Gastrocnemius medialis (tissue), 4 donors: ENCODE measurements around the gene CCDC184.

Source experiments
- POLR2A ChIP-seq, 2 donors: fragments of 450-650 bp; IDR thresholded peaks; one replicate each; pipeline ENCODE4 v1.6.1; 2017; ENCODE audit warnings: antibody characterized with exemption in 2 of 2, mild to moderate bottlenecking in 2 of 2, moderate library complexity in 2 of 2
- TF ChIP-seq, protein P1 (sequence below), 5 experiments: fragments of 450-650 bp in 3 of 5; fragments of 200-600 bp in 2 of 5; sonication (generic) in 2 of 5; IDR thresholded peaks in 4 of 5; conservative IDR thresholded peaks in 1 of 5; 1 replicate in 4 of 5; 2 replicates in 1 of 5; pipeline ENCODE4 v1.5.1; 2016 to 2019; ENCODE audit warnings: antibody characterized with exemption in 5 of 5, mild to moderate bottlenecking in 3 of 5, moderate library complexity in 3 of 5

DNA sequence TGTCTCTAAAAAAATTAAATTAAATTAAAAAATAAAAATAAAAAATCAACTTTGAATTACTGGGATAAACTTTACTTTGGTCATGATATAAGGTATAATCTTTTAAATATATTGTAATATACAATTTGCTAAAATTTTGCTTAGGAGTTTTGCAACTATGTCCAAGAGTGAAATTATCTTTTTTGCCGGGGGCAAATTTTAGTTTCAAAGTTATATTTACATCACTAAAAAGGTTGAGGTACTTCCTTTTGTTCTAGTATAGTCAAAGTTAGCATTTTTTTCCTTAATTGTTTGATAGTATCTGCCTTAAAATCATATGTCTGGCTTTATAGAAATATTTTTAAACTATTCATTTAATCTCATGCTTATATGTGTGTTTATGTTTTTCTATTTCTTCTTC is 37.3 kb downstream of the CCDC184 start:
- TF ChIP-seq, protein P1, sequence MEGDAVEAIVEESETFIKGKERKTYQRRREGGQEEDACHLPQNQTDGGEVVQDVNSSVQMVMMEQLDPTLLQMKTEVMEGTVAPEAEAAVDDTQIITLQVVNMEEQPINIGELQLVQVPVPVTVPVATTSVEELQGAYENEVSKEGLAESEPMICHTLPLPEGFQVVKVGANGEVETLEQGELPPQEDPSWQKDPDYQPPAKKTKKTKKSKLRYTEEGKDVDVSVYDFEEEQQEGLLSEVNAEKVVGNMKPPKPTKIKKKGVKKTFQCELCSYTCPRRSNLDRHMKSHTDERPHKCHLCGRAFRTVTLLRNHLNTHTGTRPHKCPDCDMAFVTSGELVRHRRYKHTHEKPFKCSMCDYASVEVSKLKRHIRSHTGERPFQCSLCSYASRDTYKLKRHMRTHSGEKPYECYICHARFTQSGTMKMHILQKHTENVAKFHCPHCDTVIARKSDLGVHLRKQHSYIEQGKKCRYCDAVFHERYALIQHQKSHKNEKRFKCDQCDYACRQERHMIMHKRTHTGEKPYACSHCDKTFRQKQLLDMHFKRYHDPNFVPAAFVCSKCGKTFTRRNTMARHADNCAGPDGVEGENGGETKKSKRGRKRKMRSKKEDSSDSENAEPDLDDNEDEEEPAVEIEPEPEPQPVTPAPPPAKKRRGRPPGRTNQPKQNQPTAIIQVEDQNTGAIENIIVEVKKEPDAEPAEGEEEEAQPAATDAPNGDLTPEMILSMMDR (IDR thresholded peaks at IDR 0.05 in 4 of 5, conservative IDR thresholded peaks at IDR 0.05 in 1 of 5), result no peak
- no peak for TF ChIP-seq POLR2A (IDR thresholded peaks at IDR 0.05)
